A549 (cell line): ENCODE results near the gene CBY2.

ENCODE experiments used
- BHLHE40 ChIP-seq: IDR thresholded peaks from 2 replicates; pipeline ENCODE4 v1.6.1; 2012; ENCODE audit warnings: low read depth, low read length, inconsistent platforms
- CBX8 ChIP-seq: fragments of 200-600 bp; sonication (generic); IDR thresholded peaks from 2 replicates; pipeline ENCODE4 v1.6.1; 2016
- CHD4 ChIP-seq: fragments of 200-600 bp; sonication (generic); IDR thresholded peaks from 2 replicates; pipeline ENCODE4 v1.6.1; 2016; ENCODE audit warnings: antibody characterized with exemption, mild to moderate bottlenecking, borderline replicate concordance
- CTCF ChIP-seq: fragments of >200 bp; sonication (Bioruptor Twin); formaldehyde crosslinking; IDR thresholded peaks from 3 replicates; pipeline ENCODE4 v1.5.1; 2016
- EP300 ChIP-seq, 2 experiments: fragments of >200 bp; sonication (Bioruptor Twin); formaldehyde crosslinking; IDR thresholded peaks; 2 replicates in 1 of 2; 3 replicates in 1 of 2; pipeline ENCODE4 v1.6.1; 2016 to 2017
- HOXA7 ChIP-seq: fragments of 250-450 bp; sonication (Bioruptor Pico); IDR thresholded peaks from 2 replicates; pipeline ENCODE4 v1.5.0; 2020; ENCODE audit warnings: mild to moderate bottlenecking, moderate library complexity
- JUN ChIP-seq, 2 experiments: fragments of >200 bp; sonication (Bioruptor Twin); formaldehyde crosslinking; IDR thresholded peaks; 2 replicates in 1 of 2; 3 replicates in 1 of 2; pipeline ENCODE4 v1.6.1; 2016 to 2017
- MAFK ChIP-seq: fragments of 450-650 bp; IDR thresholded peaks from 2 replicates; pipeline ENCODE4 v1.6.1; 2014; ENCODE audit not compliant: partially characterized antibody
- RCOR1 ChIP-seq: fragments of 150-350 bp; IDR thresholded peaks from 2 replicates; pipeline ENCODE4 v1.6.1; 2014; ENCODE audit warnings: antibody characterized with exemption, low read length, low read depth
- RFX5 ChIP-seq: fragments of 450-650 bp; IDR thresholded peaks from 2 replicates; pipeline ENCODE4 v1.7.1; 2014; ENCODE audit warnings: antibody characterized with exemption, mild to moderate bottlenecking, moderate library complexity
- SMC3 ChIP-seq: fragments of >200 bp; sonication (Bioruptor Twin); formaldehyde crosslinking; IDR thresholded peaks from 3 replicates; pipeline ENCODE4 v1.6.1; 2018; ENCODE audit warnings: inconsistent platforms
- ZFP36 ChIP-seq: fragments of 450-650 bp; IDR thresholded peaks from 2 replicates; pipeline ENCODE4 v1.6.1; 2014; ENCODE audit warnings: borderline replicate concordance; ENCODE audit not compliant: partially characterized antibody
- TF ChIP-seq, protein P1 (sequence below): fragments of 150-350 bp; IDR thresholded peaks from 2 replicates; pipeline ENCODE4 v1.6.1; 2014; ENCODE audit warnings: low read depth, mild to moderate bottlenecking, low read length

DNA sequence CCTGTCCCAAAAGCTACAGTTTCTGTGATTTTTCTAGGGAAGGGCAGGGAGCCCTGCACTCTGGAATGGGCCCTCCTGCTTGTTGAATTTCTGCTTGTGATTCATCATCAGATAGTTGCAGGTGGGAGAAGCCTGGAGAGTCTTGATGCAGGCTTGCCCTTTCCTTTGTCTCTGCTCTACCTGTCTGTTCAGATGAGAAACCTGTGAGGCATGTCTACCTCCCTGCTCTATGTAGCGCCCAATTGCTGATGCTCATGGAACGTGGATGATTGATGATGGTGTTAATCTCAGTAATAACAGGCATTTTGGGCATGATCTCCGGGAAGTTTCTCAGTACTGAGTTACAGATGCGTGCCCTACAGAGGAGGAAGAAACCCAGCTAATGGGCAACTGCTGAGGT lies 10.9 kb upstream of the CBY2 start:
- no peak for TF ChIP-seq CHD4
- TF ChIP-seq JUN (IDR thresholded peaks at IDR 0.05): no peak
- no peak for TF ChIP-seq SMC3
- TF ChIP-seq CTCF: no peak
- no peak for TF ChIP-seq BHLHE40
- no peak for TF ChIP-seq MAFK
- TF ChIP-seq HOXA7: no peak
- TF ChIP-seq EP300 (IDR thresholded peaks at IDR 0.05): no peak
- no peak for TF ChIP-seq RFX5
- no peak for TF ChIP-seq ZFP36
- TF ChIP-seq, protein P1, sequence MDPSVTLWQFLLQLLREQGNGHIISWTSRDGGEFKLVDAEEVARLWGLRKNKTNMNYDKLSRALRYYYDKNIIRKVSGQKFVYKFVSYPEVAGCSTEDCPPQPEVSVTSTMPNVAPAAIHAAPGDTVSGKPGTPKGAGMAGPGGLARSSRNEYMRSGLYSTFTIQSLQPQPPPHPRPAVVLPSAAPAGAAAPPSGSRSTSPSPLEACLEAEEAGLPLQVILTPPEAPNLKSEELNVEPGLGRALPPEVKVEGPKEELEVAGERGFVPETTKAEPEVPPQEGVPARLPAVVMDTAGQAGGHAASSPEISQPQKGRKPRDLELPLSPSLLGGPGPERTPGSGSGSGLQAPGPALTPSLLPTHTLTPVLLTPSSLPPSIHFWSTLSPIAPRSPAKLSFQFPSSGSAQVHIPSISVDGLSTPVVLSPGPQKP: no peak
- TF ChIP-seq RCOR1: no peak
- no peak for TF ChIP-seq CBX8
